IPS-NIHi7 (cell line): ENCODE measurements around the gene GSDMA.
"Not testable (repeated sequence)": the region's sequence is repeated elsewhere in the genome, so short reads cannot be mapped to it uniquely, and the experiment has no call there.

Experiments used
- DNase-seq: peaks from one replicate; pipeline ENCODE4 v3.0.0; 2012; ENCODE audit warnings: mixed read lengths; ENCODE audit errors: extremely low spot score

GSDMA gene

DNA sequence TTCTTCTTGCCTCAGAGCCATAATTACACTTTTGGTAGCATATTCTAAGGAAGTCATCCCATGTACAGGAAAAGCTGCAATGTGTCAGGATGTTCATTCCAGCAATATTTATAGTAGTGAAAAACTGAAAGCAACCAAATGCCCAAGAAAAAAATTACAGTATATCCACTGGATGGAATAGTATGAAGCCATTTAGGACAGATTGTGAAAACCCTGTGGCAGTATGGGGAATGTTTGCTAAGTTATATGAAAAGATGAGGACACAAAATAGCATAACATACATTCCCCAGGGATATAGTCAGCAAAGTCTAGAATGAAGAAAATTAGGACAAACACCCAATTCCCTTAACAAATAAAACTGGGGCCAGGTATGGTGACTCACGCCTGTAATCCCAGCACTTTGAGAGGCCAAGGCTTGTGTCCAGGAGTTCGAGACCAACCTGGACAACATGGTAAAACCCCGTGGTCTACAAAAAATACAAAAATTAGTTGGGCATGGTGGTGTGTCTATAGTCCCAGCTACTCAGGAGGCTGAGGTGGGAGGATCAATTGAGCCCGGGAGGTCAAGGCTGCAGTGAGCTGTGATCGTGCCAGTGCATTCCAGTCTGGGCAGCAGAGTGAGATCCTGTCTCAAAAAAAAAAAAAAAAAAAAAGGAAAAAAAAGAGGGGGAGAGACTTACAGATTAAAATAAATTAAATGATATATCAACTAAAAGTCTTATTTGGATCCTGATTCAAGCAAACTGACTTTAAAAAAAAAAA lies 33.0 kb upstream of the GSDMA start:
- DNase-seq: no peak

DNA sequence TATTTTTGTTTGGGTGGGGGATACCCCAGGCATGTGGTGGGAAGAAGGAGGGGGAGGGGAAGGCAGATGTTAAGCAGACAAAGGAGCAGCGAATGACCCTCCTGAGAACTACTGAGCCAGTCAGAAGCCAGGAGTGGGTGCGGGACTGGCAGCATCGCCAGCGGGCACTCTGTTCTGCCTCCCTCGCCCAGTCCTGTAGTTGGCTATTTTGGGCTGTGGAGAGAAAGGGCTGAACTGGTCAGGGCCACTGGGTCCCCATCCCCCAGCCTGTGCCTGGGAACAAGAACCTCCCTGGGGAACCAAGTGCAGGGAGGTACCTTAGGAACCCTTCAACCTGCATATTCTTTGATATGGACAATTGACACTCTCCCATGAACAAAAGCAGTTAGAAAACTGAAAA lies 28.9 kb upstream of the GSDMA start:
- DNase-seq: no peak

DNA sequence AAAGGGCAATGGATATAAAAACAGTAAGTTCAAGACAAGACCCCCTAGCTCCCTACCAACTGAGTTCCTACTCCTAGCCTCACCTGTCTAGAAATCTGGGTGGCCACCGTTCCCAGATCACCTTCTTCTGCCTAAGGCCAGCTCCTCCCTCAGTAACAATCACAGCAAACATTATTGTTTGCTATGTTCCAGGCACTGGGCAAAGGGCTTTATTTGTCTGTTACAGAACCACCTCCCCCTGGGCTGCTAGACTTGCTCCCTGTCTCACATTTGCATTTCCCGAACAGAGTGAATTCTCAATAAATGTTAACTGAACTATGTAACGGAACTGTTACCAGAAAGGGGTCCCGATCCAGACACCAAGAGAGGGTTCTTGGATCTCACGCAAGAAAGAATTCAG lies 28.5 kb upstream of the GSDMA start:
- no peak for DNase-seq

DNA sequence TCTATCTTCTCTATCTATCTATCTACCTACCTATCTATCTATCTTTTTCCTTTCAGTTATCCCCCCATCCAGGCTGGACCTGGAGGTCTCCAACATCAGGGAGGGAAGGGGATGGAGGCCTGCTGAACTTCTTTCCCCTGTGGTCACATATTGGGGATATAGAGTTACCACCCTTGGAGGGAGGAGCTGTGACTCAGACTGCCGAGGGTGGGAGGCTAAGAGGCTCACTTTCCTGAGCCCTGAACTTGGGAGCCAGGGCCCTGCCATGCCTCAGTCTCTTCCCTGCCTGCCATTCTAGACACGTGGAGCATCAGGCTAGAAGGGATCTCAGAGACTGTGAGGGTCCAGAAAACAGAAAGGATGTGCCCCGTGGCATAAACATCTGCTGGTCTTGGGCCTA lies 26.9 kb upstream of the GSDMA start:
- DNase-seq: no peak

DNA sequence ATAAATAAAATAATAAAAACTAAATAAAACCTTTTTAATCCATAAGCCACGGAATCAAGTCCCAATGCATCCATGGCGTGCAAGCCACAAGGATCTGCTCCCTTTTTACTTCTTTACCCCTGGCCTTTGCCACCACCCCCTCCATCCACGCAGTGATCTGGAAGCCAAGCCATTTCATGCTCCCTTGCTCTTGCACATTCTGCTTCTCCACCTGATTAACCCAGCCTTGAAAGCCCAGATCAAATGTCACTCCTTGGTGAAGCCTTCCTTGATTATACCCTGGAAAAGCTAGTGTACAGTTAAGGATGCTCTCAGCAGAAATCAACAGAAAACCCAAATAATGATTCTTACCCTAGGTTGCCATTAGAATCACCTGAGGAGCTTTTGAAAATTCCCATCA lies 25.4 kb upstream of the GSDMA start:
- no peak for DNase-seq

DNA sequence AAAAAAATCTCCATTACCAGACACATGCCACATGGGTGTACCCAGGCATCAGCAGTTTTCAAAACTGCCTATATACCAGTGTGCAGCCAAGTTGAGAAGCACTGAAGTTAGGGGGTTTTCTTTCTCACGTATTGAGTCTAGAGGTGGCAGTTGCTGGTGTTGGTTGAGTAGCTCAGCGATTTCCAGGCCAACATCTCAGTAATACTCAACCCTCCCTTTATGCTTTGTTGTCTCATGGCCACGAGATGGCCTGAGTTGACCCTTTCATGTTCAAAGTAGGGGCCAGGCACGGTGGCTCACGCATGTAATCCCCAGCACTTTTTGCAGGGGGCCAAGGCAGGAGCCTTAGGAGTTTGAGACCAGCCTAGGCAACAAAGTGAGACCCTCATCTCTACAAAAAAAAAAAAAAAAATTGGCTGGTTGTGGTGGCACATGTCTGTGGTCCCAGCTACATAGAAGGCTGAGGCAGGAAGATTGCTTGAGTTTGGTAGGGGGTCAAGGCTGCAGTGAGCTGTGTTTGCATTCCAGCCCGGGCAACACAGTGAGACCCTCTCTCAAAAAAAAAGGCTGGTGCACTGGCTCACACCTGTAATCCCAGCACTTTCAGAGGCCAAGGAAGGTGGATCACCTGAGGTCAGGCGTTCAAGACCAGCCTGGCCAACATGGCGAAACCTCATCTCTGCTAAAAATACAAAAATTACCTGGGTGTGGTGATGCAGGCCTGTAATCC lies 24.5 kb upstream of the GSDMA start:
- no peak for DNase-seq

DNA sequence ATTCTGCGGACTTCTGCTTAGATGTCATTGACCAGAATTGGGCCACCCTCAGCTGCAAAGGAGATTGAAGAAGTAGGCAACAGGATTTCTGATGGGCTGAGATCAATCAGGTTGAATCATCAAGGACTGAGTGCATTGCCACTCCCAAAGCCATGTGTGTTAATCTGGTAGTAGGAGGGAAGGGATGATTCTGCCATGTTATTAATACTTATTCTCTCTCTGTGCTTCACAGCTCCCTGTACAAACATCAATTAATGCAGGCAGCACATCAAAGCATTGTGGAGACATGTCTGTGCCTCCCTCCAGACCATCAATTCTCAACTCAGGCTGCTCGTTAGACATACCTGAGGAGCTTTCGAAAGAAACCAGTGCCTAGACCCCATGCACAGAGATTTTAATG lies 23.7 kb upstream of the GSDMA start:
- DNase-seq: no peak

DNA sequence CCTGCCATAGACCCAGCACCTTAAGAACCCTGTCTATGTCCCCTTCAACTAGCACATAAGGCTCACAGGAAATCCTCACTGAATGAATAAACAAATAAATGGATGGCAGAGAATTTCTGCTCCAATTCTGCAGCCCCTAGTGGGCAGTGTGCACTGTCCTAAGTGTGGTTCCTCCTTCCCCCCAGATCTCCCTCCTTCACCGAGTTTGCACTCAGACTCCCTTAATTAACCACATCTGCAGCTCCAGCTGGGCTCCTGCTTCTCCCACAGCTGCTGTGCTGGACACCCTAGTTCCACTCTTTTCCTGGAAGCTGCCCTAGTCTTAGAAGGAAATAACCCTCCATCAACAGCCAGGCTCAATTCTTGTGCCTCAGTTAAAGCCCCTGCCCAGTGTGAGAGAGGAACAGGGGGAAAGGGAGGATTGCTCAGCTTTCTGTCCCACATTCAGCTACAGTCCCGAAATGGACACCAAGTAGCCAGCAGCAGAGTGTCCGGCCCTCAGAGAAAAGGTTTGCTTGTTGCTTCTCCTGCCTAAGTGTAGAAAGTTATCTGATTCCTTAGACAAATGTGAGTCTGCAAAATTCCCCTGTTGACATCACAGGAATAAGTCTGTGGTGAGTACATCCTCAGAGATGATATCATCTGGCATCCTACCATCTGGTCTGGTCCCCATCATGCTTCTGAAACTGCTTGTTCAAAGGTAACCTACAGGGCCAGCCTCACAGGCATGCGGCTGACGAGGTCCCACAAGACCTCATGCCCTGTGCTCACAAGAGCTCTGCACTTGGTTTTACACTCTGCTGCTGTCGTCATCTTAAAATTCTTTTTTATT lies 23.0 kb upstream of the GSDMA start:
- no peak for DNase-seq

DNA sequence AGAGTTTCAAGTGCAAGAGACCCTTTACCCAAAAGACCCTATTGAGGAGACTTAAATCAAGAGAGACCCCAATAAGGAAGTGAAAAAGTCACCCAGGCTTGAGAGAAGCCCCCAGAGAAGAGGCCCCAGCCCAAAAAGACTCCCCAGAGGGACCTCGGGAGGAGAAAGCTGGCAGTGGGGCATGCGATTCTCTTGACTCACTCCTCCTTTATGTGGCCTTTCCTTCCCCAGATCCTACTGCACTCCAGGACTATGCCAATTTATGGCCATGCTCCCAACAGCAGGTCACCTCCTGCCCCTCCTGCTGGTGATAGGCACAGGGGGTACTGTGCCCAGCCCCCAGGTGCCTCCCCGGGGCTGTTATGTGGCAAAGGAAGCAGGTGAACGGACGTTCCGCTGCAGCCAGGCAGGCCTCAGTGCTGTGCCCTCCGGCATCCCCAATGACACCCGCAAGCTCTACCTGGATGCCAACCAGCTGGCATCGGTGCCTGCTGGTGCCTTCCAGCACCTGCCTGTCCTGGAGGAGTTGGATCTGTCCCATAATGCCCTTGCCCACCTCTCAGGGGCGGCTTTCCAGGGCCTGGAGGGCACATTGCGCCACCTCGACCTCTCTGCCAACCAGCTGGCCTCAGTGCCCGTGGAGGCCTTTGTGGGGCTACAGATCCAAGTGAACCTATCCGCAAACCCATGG lies 19.0 kb upstream of the GSDMA start:
- DNase-seq: no peak

DNA sequence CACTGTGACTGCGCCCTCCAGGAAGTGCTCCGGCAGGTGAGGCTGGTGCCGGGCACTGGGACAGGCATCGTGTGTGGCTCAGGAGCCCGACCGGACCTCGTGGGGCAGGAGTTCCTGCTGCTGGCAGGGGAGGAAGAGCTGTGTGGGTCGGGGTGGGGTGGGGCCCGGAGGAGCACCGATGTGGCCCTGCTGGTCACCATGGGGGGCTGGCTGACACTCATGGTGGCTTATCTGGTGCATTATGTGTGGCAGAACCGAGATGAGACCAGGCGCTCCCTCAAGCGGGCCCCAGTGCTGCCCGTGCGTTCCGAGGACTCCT lies 18.5 kb upstream of the GSDMA start:
- no peak for DNase-seq

DNA sequence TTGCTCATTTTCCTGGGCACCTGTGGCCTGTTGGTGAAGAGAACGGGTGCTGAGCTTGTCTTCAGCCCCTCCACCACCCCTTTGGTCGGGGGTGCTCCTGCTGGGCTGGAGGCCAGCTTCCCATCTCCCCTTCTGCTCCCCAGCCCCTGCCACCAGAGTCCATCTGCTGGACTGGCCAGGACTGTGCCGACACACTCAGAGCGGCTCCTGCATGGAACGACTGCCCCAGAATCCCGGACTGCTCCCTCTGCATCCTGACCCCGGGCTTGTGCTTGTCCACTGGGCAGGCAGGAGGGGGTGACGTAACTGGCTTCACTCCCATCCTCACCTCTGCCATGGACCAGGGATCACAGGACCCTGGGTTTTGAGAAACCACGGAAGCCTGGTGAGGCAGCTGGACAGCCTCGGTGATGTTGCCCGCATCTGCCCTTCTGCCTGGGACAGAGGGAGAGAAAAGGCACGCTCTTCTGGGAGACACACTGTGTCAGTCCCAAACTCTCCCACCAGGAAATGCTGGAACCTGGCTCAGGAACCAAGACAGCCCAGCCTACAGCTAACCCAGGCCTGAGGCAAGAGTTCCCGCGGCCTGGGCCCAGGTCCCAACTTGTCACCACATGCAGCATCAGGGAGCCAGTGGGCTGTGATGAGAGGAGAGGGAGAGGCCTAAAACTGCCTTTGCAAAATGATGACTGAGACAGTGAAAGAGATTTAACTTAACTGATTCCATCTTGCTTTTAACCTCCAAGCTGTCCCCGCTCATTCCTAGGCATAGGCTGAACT lies 16.1 kb upstream of the GSDMA start:
- DNase-seq: no peak

DNA sequence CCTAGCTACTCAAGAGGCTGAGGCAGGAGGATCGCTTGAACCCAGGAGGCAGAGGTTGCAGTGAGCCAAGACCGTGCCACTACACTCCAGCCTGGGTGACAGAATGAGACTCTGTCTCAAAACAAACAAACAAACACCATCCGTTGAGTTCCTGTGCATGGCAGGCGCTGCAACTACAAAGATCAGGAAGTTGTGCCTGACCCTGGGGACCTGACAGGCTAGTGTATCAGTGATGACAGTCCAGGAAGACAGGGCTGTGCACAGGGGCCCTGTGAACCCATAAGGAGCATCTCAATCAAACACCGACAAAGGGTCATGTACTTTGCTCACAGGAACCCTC lies 14.3 kb upstream of the GSDMA start:
- not testable (repeated sequence) for DNase-seq

DNA sequence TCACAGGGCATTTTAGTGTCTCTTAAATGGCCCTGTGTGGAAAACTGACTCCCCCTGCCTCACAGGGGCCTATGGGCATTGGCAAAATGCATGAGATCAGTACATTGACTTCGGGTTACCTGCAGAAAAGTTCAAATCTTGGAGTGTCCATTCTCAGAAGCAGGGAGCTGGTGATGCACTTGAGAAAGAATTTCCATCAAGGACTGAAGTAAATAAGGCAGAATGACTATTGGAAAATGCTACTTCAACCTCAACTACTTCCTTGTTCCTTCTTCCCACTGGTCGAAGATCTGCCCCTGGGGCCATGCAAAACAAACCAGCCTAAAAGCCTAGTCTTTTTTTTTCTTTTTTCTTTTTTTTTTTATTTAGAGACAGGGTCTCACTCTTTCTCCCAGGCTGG lies 13.8 kb upstream of the GSDMA start:
- DNase-seq: no peak

DNA sequence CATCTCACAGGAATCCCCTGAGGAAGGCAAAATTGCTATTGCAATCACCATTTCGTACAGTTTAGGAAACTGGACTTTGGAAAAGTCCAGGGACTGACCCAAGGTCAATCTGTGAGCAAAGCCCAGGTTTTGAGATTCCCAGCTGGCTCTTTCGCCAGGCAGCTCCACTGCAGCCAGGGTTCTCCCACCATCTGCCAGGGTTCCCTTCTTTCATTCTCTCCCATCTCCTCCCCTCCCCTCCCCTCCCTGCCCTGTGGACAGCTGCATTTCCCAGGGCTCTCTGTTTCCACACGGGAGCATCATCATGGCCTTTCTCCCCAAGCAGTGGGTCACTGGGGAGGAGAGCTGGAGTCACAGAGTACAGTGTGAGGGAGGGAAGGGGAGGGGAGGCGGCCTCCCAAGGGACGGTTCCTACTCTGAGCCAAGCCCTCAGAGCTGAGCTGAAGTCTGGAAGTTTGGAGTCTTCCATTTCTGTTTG lies 11.9 kb upstream of the GSDMA start:
- DNase-seq: no peak

DNA sequence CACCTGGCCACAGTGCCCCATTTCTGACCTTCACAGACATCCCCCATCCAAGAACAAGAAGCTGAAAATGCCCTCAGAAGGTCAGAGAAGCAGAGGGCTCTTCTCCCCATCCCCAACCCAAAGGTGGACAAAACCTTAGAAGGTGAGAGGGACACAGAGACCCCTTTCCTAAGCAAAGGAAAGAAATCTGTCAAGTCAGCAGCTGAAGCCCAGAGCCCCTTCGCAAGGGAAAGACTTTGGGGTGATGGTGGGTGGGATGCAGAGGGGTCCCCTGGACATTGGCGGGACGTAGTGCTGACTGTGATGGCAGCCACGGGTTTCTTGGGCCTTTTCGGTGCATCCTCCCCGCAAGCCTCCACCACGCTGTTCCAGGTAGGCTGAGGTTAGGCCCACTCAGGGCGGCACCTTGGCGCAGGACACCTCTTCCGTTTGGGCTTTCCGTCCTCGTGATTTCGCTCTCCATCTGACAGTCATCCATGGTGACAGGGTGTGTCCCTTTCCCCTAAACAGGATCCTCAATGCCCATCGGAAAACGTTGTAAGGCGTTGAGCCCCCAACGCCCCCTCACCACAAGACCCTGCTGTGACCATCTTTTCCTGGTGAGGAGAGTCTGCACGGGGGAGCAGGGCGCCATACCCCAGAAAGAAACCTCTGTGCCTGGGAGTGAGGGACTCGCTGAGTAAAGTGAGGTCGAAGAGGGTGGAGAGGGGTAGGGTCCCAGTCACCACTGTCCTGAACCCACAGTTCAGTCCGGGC lies 10.7 kb upstream of the GSDMA start:
- no peak for DNase-seq

DNA sequence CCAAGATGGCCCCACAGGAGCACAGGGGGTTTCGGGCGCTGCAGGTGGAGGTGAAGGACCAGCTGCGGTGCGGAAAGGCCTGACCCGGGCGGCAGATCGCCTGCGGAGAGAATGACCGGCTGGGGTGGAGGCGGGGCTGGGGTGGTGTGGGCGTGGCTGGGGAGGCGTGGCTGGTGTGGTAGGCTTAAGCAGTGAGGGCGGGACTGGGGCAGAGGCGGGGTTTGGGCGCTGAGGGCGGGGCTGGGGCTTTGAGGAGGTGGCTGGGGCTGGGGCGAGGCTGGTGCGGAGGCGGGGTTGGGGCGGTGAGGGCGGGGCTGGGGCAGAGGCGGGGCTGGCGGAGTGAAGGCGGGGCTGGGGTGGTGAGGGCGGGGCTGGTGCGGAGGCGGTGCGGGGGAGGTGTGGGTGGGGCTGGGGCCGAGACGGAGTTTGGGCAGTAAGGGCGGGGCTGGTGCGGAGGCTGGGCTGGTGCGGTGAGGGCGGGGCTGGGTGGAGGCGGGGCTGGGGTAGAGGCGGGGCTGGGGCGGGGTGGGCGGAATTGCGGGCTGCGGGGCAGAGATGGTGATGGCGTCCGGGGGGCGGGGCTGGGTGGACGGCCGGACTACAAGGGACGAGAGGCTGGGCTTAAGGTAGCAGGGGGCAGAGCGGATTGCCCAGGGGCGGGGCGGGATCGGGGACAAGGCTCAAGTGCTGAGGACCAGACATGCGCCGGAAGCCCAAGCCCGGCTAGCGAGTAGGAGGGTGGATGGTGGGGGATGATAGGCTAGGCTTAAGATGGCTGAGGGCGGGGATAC lies 9.9 kb upstream of the GSDMA start:
- peak; percentile 97 for DNase-seq

DNA sequence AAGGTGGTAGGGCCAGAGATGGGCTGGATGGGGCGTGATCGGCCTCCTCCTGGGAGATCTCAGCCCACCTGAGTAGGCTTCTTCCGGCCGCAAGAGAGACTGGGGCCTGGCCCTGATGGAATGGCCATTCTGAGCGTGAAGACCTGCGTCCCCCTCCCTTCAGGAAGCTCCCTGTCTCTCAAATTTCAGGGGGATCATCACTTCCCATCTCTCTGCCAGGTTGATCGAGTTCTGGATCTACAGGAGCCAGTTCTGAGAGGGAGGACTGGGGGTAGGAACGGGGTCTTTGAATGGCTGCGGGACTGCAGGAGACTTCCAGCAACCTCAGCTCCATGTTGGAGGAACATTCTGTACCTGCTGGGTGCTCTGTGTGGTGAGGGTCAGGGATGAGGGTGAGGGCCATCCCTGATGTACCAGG lies 9.3 kb upstream of the GSDMA start:
- no peak for DNase-seq

DNA sequence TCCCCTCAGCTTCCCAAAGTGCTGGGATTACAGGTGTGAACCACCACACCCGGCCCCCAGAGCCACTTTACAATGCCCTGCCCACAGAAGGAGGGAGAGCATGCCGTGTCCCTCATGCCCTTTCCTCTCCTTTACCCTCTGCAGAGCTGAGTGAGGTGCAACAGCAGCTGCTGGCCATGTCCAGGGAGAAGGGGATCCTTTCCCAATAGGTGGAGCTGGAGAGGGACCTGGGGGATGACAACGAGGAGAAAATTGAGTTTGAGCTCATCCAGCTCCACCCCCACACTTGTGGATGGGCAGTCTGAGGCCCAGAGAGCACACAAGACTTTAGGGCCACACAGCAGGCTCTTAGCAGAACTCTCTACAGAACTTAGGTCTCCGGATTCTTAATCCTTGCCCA lies 7.9 kb upstream of the GSDMA start:
- DNase-seq: no peak

DNA sequence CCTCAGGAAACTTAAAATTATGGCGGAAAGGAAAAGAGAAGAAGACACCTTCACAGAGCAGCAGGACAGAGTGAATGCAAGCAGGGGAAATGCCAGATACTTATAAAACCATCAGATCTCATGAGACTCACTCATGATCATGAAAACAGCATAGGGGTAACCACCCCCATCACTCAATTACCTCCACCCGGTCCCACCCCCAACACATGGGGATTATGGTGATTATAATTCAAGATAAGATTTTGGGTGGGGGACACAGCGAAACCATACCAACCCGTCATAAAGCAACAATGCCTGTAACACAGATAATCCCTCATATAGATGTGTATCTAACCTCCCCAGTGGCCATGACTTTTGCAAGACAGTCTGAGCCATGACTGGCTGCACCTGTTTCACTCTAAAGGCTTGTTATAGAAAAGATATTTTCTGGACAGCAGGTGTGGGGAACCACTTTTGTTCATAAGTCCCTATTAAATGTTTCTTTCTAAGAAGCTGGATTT lies 7.0 kb upstream of the GSDMA start:
- DNase-seq: no peak
